Activated naive CD8-positive, alpha-beta T cell treated with anti-CD3 and anti-CD28 coated beads, Interleukin-2, amount 50 U/mL, for 24 hours (primary cell): ENCODE measurements around the gene CSRP3.

Experiments
- ATAC-seq: fragments of 150-1000 bp; cut with Tn5 transposase; one replicate; pipeline ENCODE4 v1.10.0; 2021
- DNase-seq: peaks from one replicate; pipeline ENCODE4 v3.0.0; 2021
- H3K27ac Mint-ChIP-seq: one replicate; pipeline ENCODE4 v1.8.0; 2021; ENCODE audit warnings: mild to moderate bottlenecking, mixed read lengths
- H3K27me3 Mint-ChIP-seq: one replicate; pipeline ENCODE4 v1.8.0; 2021; ENCODE audit warnings: mixed read lengths
- H3K36me3 Mint-ChIP-seq: one replicate; pipeline ENCODE4 v1.8.0; 2021; ENCODE audit warnings: low read depth, mixed read lengths
- H3K4me1 Mint-ChIP-seq: one replicate; pipeline ENCODE4 v1.8.0; 2021; ENCODE audit warnings: mixed read lengths
- H3K4me3 Mint-ChIP-seq: one replicate; pipeline ENCODE4 v1.8.0; 2021; ENCODE audit warnings: mild to moderate bottlenecking, moderate library complexity, mixed read lengths
- H3K9me3 Mint-ChIP-seq: one replicate; pipeline ENCODE4 v1.8.0; 2021; ENCODE audit warnings: mixed read lengths

CSRP3 gene

DNA sequence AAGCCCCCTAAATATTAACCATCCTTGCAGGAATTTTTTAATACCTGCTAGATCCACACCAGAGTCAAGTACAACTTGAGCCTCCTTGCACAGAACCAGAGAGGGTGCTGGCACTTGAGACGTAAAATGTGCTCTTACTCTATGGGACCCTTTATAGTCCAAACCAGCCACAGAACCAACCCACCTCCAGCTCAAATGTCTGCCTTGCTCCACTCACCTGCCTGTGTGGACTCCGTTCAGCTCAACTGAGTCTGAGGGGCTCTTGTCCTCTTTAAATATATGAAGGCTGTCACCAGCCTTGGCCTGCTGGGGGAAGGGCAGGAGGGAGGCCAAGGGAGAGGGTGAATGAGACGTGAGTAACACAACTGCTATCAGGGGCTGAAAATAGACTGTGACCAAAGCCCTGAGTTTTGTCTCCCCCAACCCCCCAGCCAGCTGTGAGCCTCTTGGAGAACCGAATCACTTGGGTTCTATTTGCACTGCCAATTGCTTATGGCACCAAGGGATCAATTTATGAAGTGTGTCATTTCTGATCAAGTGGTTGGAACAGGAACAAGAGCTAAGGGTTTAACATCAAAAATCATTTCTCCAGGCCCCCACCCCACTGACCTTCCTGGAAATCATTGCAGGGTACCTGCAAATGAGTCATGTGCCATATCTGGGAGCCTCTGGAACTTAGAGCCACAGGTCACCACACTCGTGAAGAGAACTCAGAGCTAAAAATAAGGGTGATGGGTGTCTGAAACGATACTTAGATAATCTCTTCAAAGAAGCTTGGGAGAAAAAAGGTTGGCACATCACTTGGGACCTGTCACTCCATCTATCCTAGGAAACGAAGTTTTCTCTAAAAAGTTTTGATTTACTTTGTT lies at the start of gene CSRP3:
Gene CSRP3, minus strand, starts transcription at position 247 of the 869 bp plus-strand sequence. CDS start 9,535 bp downstream, outside the sequence.
- Mint-ChIP-seq H3K36me3 (no peaks in the 10 kb centered on the region), H3K4me1 (no peaks in the 10 kb centered on the region), H3K4me3 (no peak within 1 kb of the TSS), H3K27me3 (peaks cover 5% of the 10 kb centered on the region), H3K27ac (no peak within 1 kb of the TSS), H3K9me3 (no peaks in the 10 kb centered on the region)
- no peak for DNase-seq
- ATAC-seq: no peak

DNA sequence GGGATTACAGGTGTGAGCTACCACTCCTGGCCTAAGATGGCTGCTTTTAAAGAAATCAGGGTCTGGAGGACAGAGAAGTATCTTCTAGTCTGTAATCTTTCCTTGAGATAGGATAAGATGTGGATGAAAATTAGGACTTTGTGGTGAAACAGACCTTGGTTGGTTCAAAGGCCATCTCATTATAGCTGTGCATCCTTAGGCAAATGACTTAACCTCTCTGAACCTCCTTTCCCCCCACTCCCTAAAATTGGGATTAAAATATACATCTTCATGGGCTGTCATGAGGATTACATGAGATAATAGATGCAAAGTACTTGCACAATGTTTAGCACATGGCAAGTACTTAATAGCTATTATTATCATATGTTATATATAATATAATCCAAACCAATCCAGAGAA lies 49.8 kb upstream of the CSRP3 start:
- H3K27ac Mint-ChIP-seq: no peak overlapping the region
- ATAC-seq (no peak), DNase-seq (no peak)
- H3K4me3 Mint-ChIP-seq: no peak overlapping the region
- peaks cover 33% of the 10 kb centered on the region for H3K27me3 Mint-ChIP-seq
- H3K4me1 Mint-ChIP-seq: no peaks in the 10 kb centered on the region
- peaks cover 4% of the 10 kb centered on the region for H3K9me3 Mint-ChIP-seq
- H3K36me3 Mint-ChIP-seq: no peaks in the 10 kb centered on the region

DNA sequence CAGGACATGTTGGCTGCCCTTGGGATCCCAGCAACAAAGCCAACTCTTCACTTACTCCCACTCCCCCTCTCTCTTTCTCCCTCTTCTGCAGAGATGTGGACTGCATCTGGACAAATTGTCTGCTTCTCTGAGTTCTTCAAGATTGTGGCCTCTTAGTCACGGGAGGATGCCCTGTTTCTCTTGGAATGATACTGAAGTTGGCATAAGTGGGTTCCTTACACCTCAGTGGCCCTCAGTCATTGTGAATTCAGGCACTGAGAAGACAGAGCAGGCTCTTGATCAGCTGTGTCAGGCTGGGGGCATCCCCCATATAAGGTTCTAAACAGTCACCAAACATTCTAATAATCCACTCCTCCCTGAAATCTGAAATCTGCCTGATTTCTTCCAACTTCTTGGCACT lies 45.0 kb upstream of the CSRP3 start:
- H3K27me3 Mint-ChIP-seq: peaks cover 63% of the 10 kb centered on the region
- no peak for ATAC-seq
- H3K9me3 Mint-ChIP-seq: peaks cover 4% of the 10 kb centered on the region
- H3K4me3 Mint-ChIP-seq: no peak overlapping the region
- peaks cover 9% of the 10 kb centered on the region for H3K4me1 Mint-ChIP-seq
- no peak overlapping the region for H3K27ac Mint-ChIP-seq
- no peaks in the 10 kb centered on the region for H3K36me3 Mint-ChIP-seq
- DNase-seq: no peak

DNA sequence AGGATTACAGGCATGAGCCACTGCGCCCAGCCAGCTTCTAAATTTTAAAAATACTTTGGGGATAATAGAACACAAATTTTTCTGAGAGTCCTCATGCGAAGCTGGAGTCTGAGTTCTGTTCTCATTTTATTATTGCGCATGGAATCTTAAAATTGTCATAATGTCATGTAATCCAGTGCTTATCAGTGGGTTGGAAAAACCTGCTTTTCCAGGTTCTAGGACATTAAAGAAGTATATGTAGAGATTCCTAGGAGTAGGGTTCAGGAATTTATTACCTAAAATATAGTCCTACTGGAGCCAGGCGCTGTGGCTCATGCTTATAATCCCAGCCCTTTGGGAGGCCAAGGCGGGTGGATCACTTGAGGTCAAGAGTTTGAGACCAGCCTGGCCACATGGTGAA lies 43.6 kb upstream of the CSRP3 start:
- Mint-ChIP-seq H3K9me3 (peaks cover 4% of the 10 kb centered on the region), H3K27ac (no peak overlapping the region), H3K4me3 (no peak overlapping the region), H3K27me3 (peaks cover 66% of the 10 kb centered on the region), H3K36me3 (no peaks in the 10 kb centered on the region), H3K4me1 (peaks cover 9% of the 10 kb centered on the region)
- DNase-seq: no peak
- no peak for ATAC-seq

DNA sequence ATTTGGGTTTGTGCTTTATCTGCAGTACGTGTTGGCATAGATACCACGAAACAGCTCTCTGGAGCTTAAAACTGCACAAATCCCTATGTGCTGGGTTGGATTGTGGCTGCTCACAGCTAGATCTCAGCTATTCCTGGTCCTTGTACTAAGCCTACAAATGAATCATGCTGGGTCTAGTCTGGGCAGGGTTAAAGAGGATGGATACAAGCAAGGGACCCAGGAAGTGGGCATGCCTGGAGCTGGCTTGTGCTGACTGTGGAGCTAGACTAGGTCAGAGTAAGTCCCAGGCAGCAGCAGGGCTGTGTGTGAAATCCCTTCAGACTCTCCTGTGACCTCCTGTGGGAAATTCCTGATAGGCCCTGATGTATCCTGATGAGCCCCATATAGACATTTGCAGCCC lies 42.8 kb upstream of the CSRP3 start:
- ATAC-seq (no peak), DNase-seq (no peak)
- H3K9me3 Mint-ChIP-seq: peaks cover 4% of the 10 kb centered on the region
- peaks cover 13% of the 10 kb centered on the region for H3K4me1 Mint-ChIP-seq
- peaks cover 62% of the 10 kb centered on the region for H3K27me3 Mint-ChIP-seq
- no peak overlapping the region for H3K27ac Mint-ChIP-seq
- H3K4me3 Mint-ChIP-seq: no peak overlapping the region
- peaks cover 3% of the 10 kb centered on the region for H3K36me3 Mint-ChIP-seq

DNA sequence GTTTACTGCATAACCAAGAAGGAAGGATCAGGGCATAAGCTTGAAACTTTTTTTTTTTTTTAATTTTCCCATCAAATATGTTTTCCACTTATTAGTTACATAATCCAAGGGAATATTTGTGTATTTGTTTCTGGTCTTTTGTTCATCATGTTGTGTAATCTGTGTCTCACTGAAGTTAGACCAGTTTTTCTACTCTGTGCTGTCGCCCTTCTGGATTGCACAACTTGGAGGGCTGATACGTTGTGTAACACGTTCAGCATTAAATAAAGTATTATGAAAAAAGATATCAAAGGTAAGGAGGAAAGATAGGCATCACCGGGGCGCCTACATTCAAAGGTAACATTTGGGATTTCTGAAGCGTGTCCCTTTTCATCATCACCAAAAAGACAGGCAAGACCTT lies 42.3 kb upstream of the CSRP3 start:
- peaks cover 4% of the 10 kb centered on the region for H3K9me3 Mint-ChIP-seq
- H3K27me3 Mint-ChIP-seq: peaks cover 62% of the 10 kb centered on the region
- no peak overlapping the region for H3K4me3 Mint-ChIP-seq
- no peak overlapping the region for H3K27ac Mint-ChIP-seq
- H3K4me1 Mint-ChIP-seq: peaks cover 16% of the 10 kb centered on the region
- peaks cover 6% of the 10 kb centered on the region for H3K36me3 Mint-ChIP-seq
- ATAC-seq (no peak), DNase-seq (no peak)

DNA sequence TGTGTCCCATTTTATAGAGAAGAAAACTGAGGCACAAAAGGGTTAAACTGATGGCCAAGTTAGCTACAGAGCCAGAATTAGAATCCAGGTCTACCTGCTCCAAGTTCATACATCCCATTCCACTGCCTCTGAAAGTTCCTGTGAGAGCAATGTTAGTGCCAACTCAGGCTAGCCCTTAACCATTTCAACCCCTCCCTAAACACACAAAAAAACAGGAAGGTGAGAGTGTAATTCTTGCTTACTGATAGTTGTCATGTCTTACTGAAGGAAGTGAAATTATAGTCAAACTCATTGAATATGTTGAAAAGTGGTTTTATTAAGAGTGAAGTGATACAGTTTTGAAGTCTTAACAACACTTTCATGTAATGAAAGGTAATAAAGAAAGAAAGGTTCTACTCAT lies 41.8 kb upstream of the CSRP3 start:
- ATAC-seq (no peak), DNase-seq (no peak)
- Mint-ChIP-seq H3K9me3 (peaks cover 3% of the 10 kb centered on the region), H3K4me3 (no peak overlapping the region), H3K27me3 (peaks cover 62% of the 10 kb centered on the region), H3K27ac (no peak overlapping the region), H3K4me1 (peaks cover 17% of the 10 kb centered on the region), H3K36me3 (peaks cover 10% of the 10 kb centered on the region)

DNA sequence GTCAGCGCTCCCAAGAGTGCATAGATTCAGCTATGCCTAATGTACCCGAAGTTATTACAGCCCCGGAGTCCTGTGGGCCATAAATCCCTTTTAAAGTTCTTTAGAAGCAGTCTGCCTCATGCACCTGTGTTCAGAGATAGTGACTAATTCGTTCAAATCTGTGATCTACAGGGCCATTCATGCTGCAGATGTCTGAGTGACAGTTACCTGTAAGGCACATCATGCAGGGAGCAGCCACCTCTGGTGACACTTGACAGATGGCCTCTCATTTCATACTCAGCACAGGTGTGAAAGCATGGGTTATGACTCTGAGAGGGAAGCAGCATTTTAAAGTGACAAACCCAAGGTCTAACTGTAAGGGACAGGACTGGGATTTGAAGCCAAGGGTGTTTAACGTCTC lies 41.4 kb upstream of the CSRP3 start:
- Mint-ChIP-seq H3K4me3 (no peak overlapping the region), H3K9me3 (no peaks in the 10 kb centered on the region), H3K4me1 (peaks cover 17% of the 10 kb centered on the region), H3K27me3 (peaks cover 58% of the 10 kb centered on the region), H3K27ac (no peak overlapping the region), H3K36me3 (peaks cover 10% of the 10 kb centered on the region)
- no peak for ATAC-seq
- DNase-seq: no peak

DNA sequence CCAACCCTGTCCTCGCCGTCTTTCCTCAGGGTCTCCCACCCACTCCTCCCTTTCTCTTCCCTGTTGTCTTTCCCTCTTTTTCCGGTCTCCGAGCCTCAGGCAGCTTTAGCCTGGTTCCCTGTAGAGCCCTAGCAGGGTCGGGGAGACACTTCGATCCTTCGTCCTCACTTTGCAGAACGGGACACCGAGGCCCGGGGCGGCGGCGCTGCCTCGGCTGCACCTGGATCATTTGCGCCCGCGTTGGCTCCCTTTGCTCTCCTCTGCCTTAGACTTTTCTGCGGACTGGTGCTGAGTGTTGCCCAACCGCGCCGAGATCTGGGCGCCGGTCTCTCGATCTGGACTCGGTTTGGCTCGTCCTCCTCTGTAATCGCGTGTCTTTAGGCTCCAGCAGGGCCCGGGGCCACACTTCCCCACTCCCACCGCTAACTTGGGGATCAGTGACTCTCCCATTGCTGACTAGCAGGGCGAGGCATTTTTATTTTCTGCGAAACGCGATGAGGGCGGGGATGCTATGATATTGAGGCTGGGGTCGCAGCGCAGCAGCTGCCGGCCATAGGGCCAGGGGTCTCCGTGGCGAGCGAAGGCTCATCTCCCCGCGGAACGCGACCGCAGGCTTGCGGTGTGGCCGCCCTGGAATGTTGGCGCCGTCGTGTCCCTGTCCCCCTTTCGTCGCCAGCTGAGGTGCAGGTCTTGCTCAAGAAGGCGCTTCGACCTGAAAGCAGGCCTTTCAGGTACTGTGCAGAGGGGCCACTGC lies 40.6 kb upstream of the CSRP3 start:
- peaks cover 53% of the 10 kb centered on the region for H3K27me3 Mint-ChIP-seq
- peak overlapping the region; percentile 88 for H3K4me3 Mint-ChIP-seq
- peaks cover 17% of the 10 kb centered on the region for H3K4me1 Mint-ChIP-seq
- ATAC-seq (no peak), DNase-seq (peak; percentile 16)
- peak overlapping the region; percentile 48 for H3K27ac Mint-ChIP-seq
- H3K9me3 Mint-ChIP-seq: no peaks in the 10 kb centered on the region
- H3K36me3 Mint-ChIP-seq: peaks cover 11% of the 10 kb centered on the region

DNA sequence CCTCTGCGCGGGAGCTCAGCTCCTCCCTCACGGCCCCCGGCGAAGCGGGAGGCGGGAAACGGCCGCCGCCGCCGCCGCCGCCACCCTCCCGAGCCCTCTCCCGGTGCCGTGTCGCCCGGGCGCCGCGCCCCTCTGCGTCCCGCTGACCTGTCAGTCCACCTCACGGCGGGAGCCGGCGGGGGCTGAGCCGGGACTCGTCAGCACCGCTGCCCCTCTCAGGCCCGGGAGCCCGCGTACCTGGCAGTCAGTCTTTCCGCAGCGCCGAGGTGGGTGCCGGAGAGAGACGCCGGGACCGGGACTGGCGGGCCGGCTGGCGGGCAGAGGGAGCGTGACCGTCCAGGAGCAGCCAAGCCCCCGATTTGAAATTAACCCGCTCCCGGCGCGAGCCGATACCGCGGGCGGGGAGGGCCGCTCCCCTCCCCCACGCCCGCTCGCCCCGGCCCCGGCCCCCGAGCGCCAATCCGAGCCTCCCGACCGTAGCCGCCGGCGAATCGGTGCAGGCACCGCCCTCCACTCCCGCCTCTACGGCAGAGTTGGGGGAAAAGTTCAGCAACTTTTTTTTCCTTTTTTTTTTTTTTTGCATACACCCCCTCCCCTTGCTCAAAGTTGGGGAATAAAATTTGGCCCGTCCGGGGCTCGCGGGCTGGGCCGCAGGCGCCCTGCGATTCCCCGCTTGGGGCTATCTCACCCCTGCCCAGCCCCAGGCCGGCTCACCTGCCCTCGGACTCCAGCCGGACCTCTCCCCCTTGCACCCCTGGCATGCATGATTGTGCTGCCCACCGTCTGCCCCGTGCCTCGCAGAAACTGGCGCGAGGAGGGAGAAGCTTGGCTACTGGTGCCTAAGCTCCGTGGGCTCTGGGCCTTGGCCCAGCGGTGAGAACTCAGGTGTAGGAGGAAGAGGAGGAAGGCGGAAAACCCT lies 39.7 kb upstream of the CSRP3 start:
- ATAC-seq (peak; percentile 51), DNase-seq (peak; percentile 71)
- Mint-ChIP-seq H3K27ac (peak overlapping the region; percentile 48), H3K36me3 (peaks cover 20% of the 10 kb centered on the region), H3K9me3 (no peaks in the 10 kb centered on the region), H3K4me1 (peaks cover 17% of the 10 kb centered on the region), H3K4me3 (peak overlapping the region; percentile 88), H3K27me3 (peaks cover 50% of the 10 kb centered on the region)

DNA sequence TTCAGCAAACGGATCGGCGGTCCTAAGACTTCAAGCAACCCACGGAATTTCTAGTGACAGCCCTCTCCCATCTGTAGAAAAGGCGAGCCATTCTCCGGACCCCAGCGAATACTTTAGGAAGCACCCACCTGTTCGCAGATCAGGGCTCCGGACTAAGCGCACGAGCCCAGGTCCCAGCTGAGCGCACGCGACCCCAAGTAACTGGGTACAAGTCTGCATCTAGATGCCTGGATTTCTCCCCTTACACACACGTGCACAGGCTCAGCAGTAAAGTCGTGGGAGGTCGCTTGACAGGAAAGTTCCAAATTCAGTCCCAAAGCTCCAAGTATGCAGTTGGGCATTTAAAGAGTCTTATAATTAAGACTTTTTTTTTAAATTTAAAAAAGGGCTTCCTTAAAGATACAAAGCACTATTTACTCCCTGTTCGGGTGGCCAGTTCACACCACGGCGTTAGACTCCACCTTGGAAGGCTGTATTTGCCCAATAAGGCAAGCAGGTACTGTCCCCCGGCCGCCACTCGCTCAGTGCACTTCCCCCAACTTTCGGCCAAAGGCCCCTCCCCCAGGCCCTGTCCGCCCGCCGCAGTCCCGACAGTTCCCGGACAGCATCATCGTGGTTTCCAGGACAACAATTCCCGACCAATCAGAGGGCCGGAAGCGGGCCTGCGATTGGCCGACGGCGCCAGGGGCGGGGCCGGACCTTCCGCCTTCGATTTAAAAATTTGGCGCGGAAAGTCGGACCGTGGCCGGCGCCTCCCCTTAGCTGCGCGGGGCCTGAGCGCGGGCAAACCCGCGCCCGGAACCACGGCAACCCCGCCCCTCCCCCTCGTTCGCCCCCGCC lies 38.9 kb upstream of the CSRP3 start, which contains the start of gene E2F8:
Gene E2F8, minus strand, starts transcription at position 526 of the 840 bp plus-strand sequence. CDS start 824 bp downstream, outside the sequence.
- peak; percentile 88 for ATAC-seq
- H3K4me3 Mint-ChIP-seq: peak within 1 kb of the TSS; percentile 88
- H3K9me3 Mint-ChIP-seq: no peaks in the 10 kb centered on the region
- DNase-seq: peak; percentile 91
- H3K27ac Mint-ChIP-seq: peak within 1 kb of the TSS; percentile 49
- H3K36me3 Mint-ChIP-seq: peaks cover 28% of the 10 kb centered on the region
- peaks cover 44% of the 10 kb centered on the region for H3K27me3 Mint-ChIP-seq
- peaks cover 17% of the 10 kb centered on the region for H3K4me1 Mint-ChIP-seq

DNA sequence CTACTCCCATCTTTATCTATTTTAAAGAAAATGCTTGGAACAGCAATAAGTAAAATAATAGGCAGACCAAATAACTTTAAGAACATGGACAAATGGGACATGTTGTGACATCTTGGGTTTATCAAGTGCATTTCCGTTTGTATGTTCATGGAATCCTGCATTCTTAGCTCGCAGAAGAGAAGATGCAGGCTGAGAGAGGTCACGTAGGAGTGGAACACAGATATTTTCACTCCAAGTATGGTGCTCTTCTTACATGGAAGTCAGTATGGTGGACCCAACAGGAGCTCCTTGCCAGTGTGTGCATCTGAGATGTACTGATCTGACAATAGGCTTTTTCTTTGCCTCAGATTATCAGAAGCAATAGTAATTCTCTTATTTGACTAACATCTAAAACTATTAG lies 37.3 kb upstream of the CSRP3 start:
- Mint-ChIP-seq H3K27ac (no peak overlapping the region), H3K36me3 (peaks cover 40% of the 10 kb centered on the region), H3K4me3 (peak overlapping the region; percentile 56)

DNA sequence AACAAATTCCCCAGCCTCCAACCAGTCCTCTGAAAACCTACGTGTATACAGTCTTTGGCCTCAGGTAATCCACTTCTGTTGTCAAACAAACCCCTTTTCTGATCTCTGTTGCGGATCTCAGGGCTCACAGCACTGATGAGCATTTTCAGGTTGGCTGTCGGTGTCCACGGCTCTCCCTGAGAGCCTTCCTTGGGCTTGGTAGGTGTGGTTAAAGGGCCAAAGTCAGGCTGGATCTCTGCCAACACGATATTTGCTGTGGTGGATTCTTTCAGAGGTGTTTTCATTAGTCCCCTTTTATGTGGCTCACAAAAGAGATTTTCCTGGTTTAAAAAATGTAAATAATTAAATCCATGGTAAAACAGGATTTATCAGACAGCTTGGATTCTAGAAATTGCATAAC lies 36.0 kb upstream of the CSRP3 start:
- DNase-seq: no peak

More for the DNA sequence above, 37.3 kb upstream of the CSRP3 start:
- peaks cover 40% of the 10 kb centered on the region for H3K27me3 Mint-ChIP-seq
- DNase-seq (no peak), ATAC-seq (no peak)
- H3K9me3 Mint-ChIP-seq: no peaks in the 10 kb centered on the region
- peaks cover 17% of the 10 kb centered on the region for H3K4me1 Mint-ChIP-seq

More for the DNA sequence above, 36.0 kb upstream of the CSRP3 start:
- H3K27me3 Mint-ChIP-seq: peaks cover 28% of the 10 kb centered on the region
- no peak for ATAC-seq
- no peaks in the 10 kb centered on the region for H3K9me3 Mint-ChIP-seq
- peaks cover 19% of the 10 kb centered on the region for H3K4me1 Mint-ChIP-seq
- H3K36me3 Mint-ChIP-seq: peaks cover 46% of the 10 kb centered on the region
- H3K4me3 Mint-ChIP-seq: no peak overlapping the region
- H3K27ac Mint-ChIP-seq: no peak overlapping the region
